Subcutaneous abdominal adipose tissue (tissue), 5 donors: Measurements from ENCODE around the gene POLR2J3.
"Not testable (repeated sequence)": the region's sequence is repeated elsewhere in the genome, so short reads cannot be mapped to it uniquely, and the experiment has no call there.

ENCODE experiments used
- H3K27ac ChIP-seq: one replicate; pipeline ENCODE4 v1.7.0; 2013; ENCODE audit warnings: low read depth, mild to moderate bottlenecking, inconsistent platforms, low read length, moderate library complexity
- H3K27me3 ChIP-seq, 5 donors: one replicate each; pipeline ENCODE4 v1.7.0; 2013; ENCODE audit warnings: low read length in 5 of 5, inconsistent platforms in 1 of 5; ENCODE audit not compliant: control insufficient read depth in 5 of 5, insufficient read depth in 4 of 5
- H3K36me3 ChIP-seq, 5 donors: one replicate each; pipeline ENCODE4 v1.7.0; 2013; ENCODE audit warnings: low read length in 5 of 5; ENCODE audit not compliant: control insufficient read depth in 5 of 5, insufficient read depth in 5 of 5
- H3K4me1 ChIP-seq, 5 donors: one replicate each; pipeline ENCODE4 v1.7.0; 2013; ENCODE audit warnings: low read length in 5 of 5, mild to moderate bottlenecking in 3 of 5, moderate library complexity in 1 of 5; ENCODE audit not compliant: control insufficient read depth in 5 of 5, insufficient read depth in 5 of 5
- H3K4me3 ChIP-seq, 5 donors: one replicate each; pipeline ENCODE4 v1.7.0; 2013; ENCODE audit warnings: low read length in 5 of 5, low read depth in 1 of 5
- H3K9ac ChIP-seq, 5 donors: one replicate each; pipeline ENCODE4 v1.7.0; 2013; ENCODE audit warnings: low read length in 5 of 5, mild to moderate bottlenecking in 4 of 5, moderate library complexity in 3 of 5
- H3K9me3 ChIP-seq, 5 donors: one replicate each; pipeline ENCODE4 v1.7.0; 2013; ENCODE audit warnings: low read length in 5 of 5; ENCODE audit not compliant: control insufficient read depth in 5 of 5
- donor health status: healthy.
- donor health status: healthy.
- donor health status: healthy.
- donor health status: healthy.
- donor health status: healthy.

The POLR2J3 gene

DNA sequence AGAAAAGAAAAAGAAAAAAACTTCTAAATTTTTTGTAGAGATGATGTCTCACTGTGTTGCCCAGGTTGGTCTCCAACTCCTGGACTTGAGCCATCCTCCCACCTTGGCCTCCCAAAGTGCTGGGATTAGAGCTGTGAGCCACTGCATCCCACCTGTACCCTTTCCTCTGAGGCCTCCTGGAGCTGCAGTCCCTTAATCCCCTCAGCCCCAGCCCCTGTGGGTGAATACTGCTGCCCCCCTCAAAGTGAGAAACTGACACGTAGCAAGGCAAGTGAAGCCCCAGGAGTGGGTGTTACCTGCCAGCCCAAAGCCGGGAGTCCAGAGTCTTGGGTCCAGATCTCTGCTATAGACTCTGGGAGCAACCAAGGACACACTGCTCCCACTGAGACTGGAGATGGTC lies 47.6 kb downstream of the POLR2J3 start:
- not testable (repeated sequence) for H3K36me3 ChIP-seq, H3K9ac ChIP-seq, H3K9me3 ChIP-seq, H3K4me3 ChIP-seq, H3K4me1 ChIP-seq, H3K27ac ChIP-seq, H3K27me3 ChIP-seq

GRCh38 chr7:102520797-102521196 lies 51.6 kb downstream of the POLR2J3 start:
- H3K9me3 ChIP-seq, H3K27ac ChIP-seq, H3K27me3 ChIP-seq, H3K4me3 ChIP-seq, H3K36me3 ChIP-seq, H3K4me1 ChIP-seq, H3K9ac ChIP-seq: not testable (repeated sequence)

DNA sequence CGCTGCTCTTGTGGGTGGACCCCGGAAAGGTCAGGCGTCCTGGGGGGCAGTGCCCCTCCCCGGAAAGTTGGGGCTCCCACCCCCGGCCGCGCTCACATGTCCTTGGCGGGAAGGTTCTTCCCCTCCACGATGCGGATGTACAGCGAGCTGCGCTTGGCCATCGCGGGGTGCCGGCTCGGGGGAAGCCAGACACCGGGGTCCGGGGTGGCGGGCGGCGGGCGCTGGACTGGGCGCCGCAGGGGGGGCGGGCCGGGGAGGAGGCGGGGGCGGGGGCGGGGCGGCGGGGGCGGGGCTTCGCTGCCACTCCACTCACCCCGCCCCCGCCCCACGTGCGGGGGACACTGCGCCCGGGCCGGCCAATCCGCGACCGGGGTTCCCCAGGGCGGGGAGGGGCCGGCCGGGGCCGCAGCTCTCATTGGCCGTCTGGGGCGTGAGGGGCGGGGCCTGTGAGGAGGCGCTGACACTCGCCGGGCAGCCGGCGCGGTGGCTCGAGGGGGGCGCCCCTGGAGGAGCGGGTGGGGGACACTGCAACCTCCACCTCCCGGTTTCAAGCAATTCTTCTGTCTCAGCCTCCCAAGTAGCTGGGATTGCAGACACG lies 54.7 kb downstream of the POLR2J3 start, which contains the start of gene RASA4B:
TSS of gene RASA4B (minus strand) at position 228 of the 598 bp plus-strand sequence. CDS start at position 161, 67 bp downstream.
- H3K9me3 ChIP-seq, H3K4me1 ChIP-seq, H3K9ac ChIP-seq, H3K27ac ChIP-seq, H3K36me3 ChIP-seq, H3K27me3 ChIP-seq, H3K4me3 ChIP-seq: not testable (repeated sequence)
